ENCODE data around the gene OR4K2.
"Not testable (repeated sequence)": the region's sequence is repeated elsewhere in the genome, so short reads cannot be mapped to it uniquely, and the experiment has no call there.

OR4K2 gene

GRCh38 chr14:19874842-19875241 is at the start of gene OR4K2:
Gene OR4K2, plus strand, starts transcription at chr14:19875142. Its CDS starts 1,126 bp downstream, at chr14:19876268.
- DNase-seq = no peak

- DNase-seq = not testable (repeated sequence)
Observed at GRCh38 chr14:19827626-19828244, 47.2 kb upstream of the OR4K2 start.

GRCh38 chr14:19828314-19828713 is 46.6 kb upstream of the OR4K2 start:
- no peak for DNase-seq

- not testable (repeated sequence) for DNase-seq
Observed at GRCh38 chr14:19834203-19834848, 40.6 kb upstream of the OR4K2 start.

GRCh38 chr14:19838433-19838832 is 36.5 kb upstream of the OR4K2 start:
- no peak for DNase-seq

GRCh38 chr14:19851365-19851764 is 23.6 kb upstream of the OR4K2 start:
- DNase-seq = no peak

GRCh38 chr14:19866061-19866669 is 8.8 kb upstream of the OR4K2 start:
- not testable (repeated sequence) for DNase-seq

- DNase-seq = no peak
Observed at GRCh38 chr14:19873178-19873577, 1.8 kb upstream of the OR4K2 start.

- no peak for DNase-seq
Observed at GRCh38 chr14:19878029-19878642, 3.2 kb downstream of the OR4K2 start.

GRCh38 chr14:19895282-19895681 is 20.3 kb downstream of the OR4K2 start:
- no peak for DNase-seq

GRCh38 chr14:19900999-19901398 is 26.1 kb downstream of the OR4K2 start:
- DNase-seq = no peak

- no peak for DNase-seq
Observed at GRCh38 chr14:19902409-19902808, 27.5 kb downstream of the OR4K2 start.

- no peak for DNase-seq
Observed at GRCh38 chr14:19906665-19907064, 31.7 kb downstream of the OR4K2 start.

- DNase-seq = no peak
Observed at GRCh38 chr14:19911114-19911513, 36.2 kb downstream of the OR4K2 start.

GRCh38 chr14:19917243-19917642 is 42.3 kb downstream of the OR4K2 start:
- DNase-seq = no peak

- DNase-seq = no peak
Observed at GRCh38 chr14:19917955-19918518, 43.1 kb downstream of the OR4K2 start.

GRCh38 chr14:19918553-19919264 is 43.8 kb downstream of the OR4K2 start:
- no peak for DNase-seq

- no peak for DNase-seq
Observed at GRCh38 chr14:19920021-19920657, 45.2 kb downstream of the OR4K2 start, which contains the start of gene OR4K5. Gene OR4K5, plus strand, starts transcription at chr14:19920607. Its CDS starts 0 bp downstream, at chr14:19920607.

GRCh38 chr14:19930617-19931016 is 55.7 kb downstream of the OR4K2 start, which contains the start of gene OR4K1:
Gene OR4K1, plus strand, starts transcription at chr14:19930917. Its CDS starts 4,750 bp downstream, at chr14:19935667.
- DNase-seq = no peak
